Nephron progenitor cell (in vitro differentiated cells): ENCODE measurements around the gene FAM53B.

Experiments
- DNase-seq: peaks from one replicate; pipeline ENCODE4 v3.0.0; 2021
- H3K27ac Mint-ChIP-seq: 2 replicates; pipeline ENCODE4 v1.8.0; 2021; ENCODE audit warnings: mild to moderate bottlenecking, moderate library complexity, mixed read lengths
- H3K27me3 Mint-ChIP-seq: 2 replicates; pipeline ENCODE4 v1.8.0; 2021; ENCODE audit warnings: mild to moderate bottlenecking, low read depth, mixed read lengths; ENCODE audit not compliant: poor library complexity
- H3K36me3 Mint-ChIP-seq: 2 replicates; pipeline ENCODE4 v1.8.0; 2021; ENCODE audit warnings: low read depth, mixed read lengths
- H3K4me1 Mint-ChIP-seq: 2 replicates; pipeline ENCODE4 v1.8.0; 2021; ENCODE audit warnings: mixed read lengths
- H3K4me3 Mint-ChIP-seq: 2 replicates; pipeline ENCODE4 v1.8.0; 2021; ENCODE audit warnings: mild to moderate bottlenecking, moderate library complexity, mixed read lengths
- H3K9me3 Mint-ChIP-seq: 2 replicates; pipeline ENCODE4 v1.8.0; 2021; ENCODE audit warnings: mild to moderate bottlenecking, moderate library complexity, mixed read lengths
- TF ChIP-seq, protein P1 (sequence below): fragments of 200-600 bp; sonication (generic); IDR thresholded peaks from 2 replicates; pipeline ENCODE4 v1.5.0; 2021; ENCODE audit warnings: antibody characterized with exemption

FAM53B gene

GRCh38 chr10:124646483-124647352 is 97.5 kb downstream of the FAM53B start:
- Mint-ChIP-seq H3K27ac (no peak overlapping the region), H3K4me1 (peaks cover 66% of the 10 kb centered on the region), H3K9me3 (no peaks in the 10 kb centered on the region), H3K27me3 (peaks cover 3% of the 10 kb centered on the region), H3K36me3 (peaks cover 4% of the 10 kb centered on the region), H3K4me3 (no peak overlapping the region)
- TF ChIP-seq, protein P1, sequence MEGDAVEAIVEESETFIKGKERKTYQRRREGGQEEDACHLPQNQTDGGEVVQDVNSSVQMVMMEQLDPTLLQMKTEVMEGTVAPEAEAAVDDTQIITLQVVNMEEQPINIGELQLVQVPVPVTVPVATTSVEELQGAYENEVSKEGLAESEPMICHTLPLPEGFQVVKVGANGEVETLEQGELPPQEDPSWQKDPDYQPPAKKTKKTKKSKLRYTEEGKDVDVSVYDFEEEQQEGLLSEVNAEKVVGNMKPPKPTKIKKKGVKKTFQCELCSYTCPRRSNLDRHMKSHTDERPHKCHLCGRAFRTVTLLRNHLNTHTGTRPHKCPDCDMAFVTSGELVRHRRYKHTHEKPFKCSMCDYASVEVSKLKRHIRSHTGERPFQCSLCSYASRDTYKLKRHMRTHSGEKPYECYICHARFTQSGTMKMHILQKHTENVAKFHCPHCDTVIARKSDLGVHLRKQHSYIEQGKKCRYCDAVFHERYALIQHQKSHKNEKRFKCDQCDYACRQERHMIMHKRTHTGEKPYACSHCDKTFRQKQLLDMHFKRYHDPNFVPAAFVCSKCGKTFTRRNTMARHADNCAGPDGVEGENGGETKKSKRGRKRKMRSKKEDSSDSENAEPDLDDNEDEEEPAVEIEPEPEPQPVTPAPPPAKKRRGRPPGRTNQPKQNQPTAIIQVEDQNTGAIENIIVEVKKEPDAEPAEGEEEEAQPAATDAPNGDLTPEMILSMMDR: no peak
- DNase-seq: no peak

GRCh38 chr10:124645467-124646095 is 98.6 kb downstream of the FAM53B start:
- Mint-ChIP-seq H3K9me3 (no peaks in the 10 kb centered on the region), H3K4me1 (peaks cover 69% of the 10 kb centered on the region), H3K36me3 (peaks cover 4% of the 10 kb centered on the region), H3K27me3 (peaks cover 3% of the 10 kb centered on the region), H3K27ac (no peak overlapping the region), H3K4me3 (no peak overlapping the region)
- TF ChIP-seq, protein P1: no peak
- DNase-seq: no peak

GRCh38 chr10:124644771-124645415 is 99.3 kb downstream of the FAM53B start:
- H3K36me3 Mint-ChIP-seq: peaks cover 4% of the 10 kb centered on the region
- H3K4me1 Mint-ChIP-seq: peaks cover 72% of the 10 kb centered on the region
- TF ChIP-seq, protein P1: no peak
- peaks cover 3% of the 10 kb centered on the region for H3K27me3 Mint-ChIP-seq
- H3K9me3 Mint-ChIP-seq: no peaks in the 10 kb centered on the region
- H3K4me3 Mint-ChIP-seq: no peak overlapping the region
- H3K27ac Mint-ChIP-seq: no peak overlapping the region
- DNase-seq: no peak

GRCh38 chr10:124644236-124644635 is 99.9 kb downstream of the FAM53B start:
- TF ChIP-seq, protein P1: no peak
- Mint-ChIP-seq H3K4me1 (peaks cover 71% of the 10 kb centered on the region), H3K4me3 (no peak overlapping the region), H3K9me3 (no peaks in the 10 kb centered on the region), H3K27ac (peak overlapping the region; percentile 36), H3K36me3 (peaks cover 4% of the 10 kb centered on the region), H3K27me3 (peaks cover 3% of the 10 kb centered on the region)
- DNase-seq: no peak

GRCh38 chr10:124643330-124644009 is 100.7 kb downstream of the FAM53B start:
- Mint-ChIP-seq H3K9me3 (no peaks in the 10 kb centered on the region), H3K27ac (peak overlapping the region; percentile 79), H3K4me3 (no peak overlapping the region), H3K36me3 (peaks cover 4% of the 10 kb centered on the region), H3K4me1 (peaks cover 66% of the 10 kb centered on the region), H3K27me3 (peaks cover 3% of the 10 kb centered on the region)
- DNase-seq: no peak
- TF ChIP-seq, protein P1: no peak
